H9 (cell line): ENCODE measurements around the gene ETV5. TPM values are rescaled to one million over a fixed set of nuclear protein-coding genes. Genes with fewer than 3 reads are reported as not detected.

Source experiments
- DNase-seq: peaks from one replicate; pipeline ENCODE4 v3.0.0-alpha.2; 2017
- H2AFZ ChIP-seq: one replicate; pipeline ENCODE4 v1.6.1; 2013; ENCODE audit warnings: mild to moderate bottlenecking, low read length, control low read depth, moderate library complexity
- H2AK5ac ChIP-seq: 2 replicates; pipeline ENCODE4 v1.6.1; 2013; ENCODE audit warnings: low read length, control low read depth, mixed read lengths; ENCODE audit not compliant: insufficient read length
- H2BK120ac ChIP-seq: one replicate; pipeline ENCODE4 v1.6.1; 2013; ENCODE audit warnings: low read depth, mild to moderate bottlenecking, low read length, control low read depth, inconsistent platforms; ENCODE audit not compliant: poor library complexity, severe bottlenecking
- H2BK12ac ChIP-seq: 2 replicates; pipeline ENCODE4 v1.6.1; 2013; ENCODE audit warnings: low read length, control low read depth, mixed read lengths, low read depth; ENCODE audit not compliant: insufficient read length
- H2BK15ac ChIP-seq: 2 replicates; pipeline ENCODE4 v1.6.1; 2013; ENCODE audit warnings: low read depth, low read length, control low read depth
- H2BK20ac ChIP-seq: one replicate; pipeline ENCODE4 v1.6.1; 2013; ENCODE audit warnings: low read depth, mild to moderate bottlenecking, low read length, control low read depth, inconsistent platforms; ENCODE audit not compliant: poor library complexity, severe bottlenecking
- H2BK5ac ChIP-seq: 2 replicates; pipeline ENCODE4 v1.6.1; 2013; ENCODE audit warnings: low read length, control low read depth, mixed read lengths; ENCODE audit not compliant: insufficient read length
- H3K14ac ChIP-seq: 2 replicates; pipeline ENCODE4 v1.6.1; 2013; ENCODE audit warnings: low read length, control low read depth; ENCODE audit not compliant: insufficient read depth
- H3K18ac ChIP-seq: 2 replicates; pipeline ENCODE4 v1.6.1; 2013; ENCODE audit warnings: low read depth, mild to moderate bottlenecking, mixed read lengths, low read length, control low read depth; ENCODE audit not compliant: insufficient read length
- H3K23ac ChIP-seq: 2 replicates; pipeline ENCODE4 v1.6.1; 2013; ENCODE audit warnings: low read length, control low read depth, mixed read lengths, low read depth; ENCODE audit not compliant: insufficient read length
- H3K23me2 ChIP-seq: 2 replicates; pipeline ENCODE4 v1.6.1; 2013; ENCODE audit warnings: low read depth, mild to moderate bottlenecking, mixed read lengths, low read length, control low read depth; ENCODE audit not compliant: insufficient read length, poor library complexity, severe bottlenecking
- H3K27ac ChIP-seq: 2 replicates; pipeline ENCODE4 v1.5.1; 2013; ENCODE audit warnings: low read length, control low read depth, mixed read lengths, low read depth; ENCODE audit not compliant: insufficient read length
- H3K27me3 ChIP-seq: 2 replicates; pipeline ENCODE4 v1.6.1; 2013; ENCODE audit warnings: low read length, control low read depth, inconsistent platforms; ENCODE audit not compliant: insufficient read depth
- H3K4ac ChIP-seq: 2 replicates; pipeline ENCODE4 v1.6.1; 2013; ENCODE audit warnings: low read depth, mild to moderate bottlenecking, control low read depth, inconsistent platforms, low read length, moderate library complexity
- H3K4me1 ChIP-seq: 2 replicates; pipeline ENCODE4 v1.6.1; 2013; ENCODE audit warnings: low read length, control low read depth, inconsistent platforms; ENCODE audit not compliant: insufficient read depth
- H3K4me2 ChIP-seq: 2 replicates; pipeline ENCODE4 v1.6.1; 2013; ENCODE audit warnings: low read length, control low read depth, mixed read lengths; ENCODE audit not compliant: insufficient read length, insufficient read depth
- H3K56ac ChIP-seq: 2 replicates; pipeline ENCODE4 v1.6.1; 2013; ENCODE audit warnings: low read depth, mild to moderate bottlenecking, mixed read lengths, low read length, control low read depth; ENCODE audit not compliant: insufficient read length
- H3K79me1 ChIP-seq: 2 replicates; pipeline ENCODE4 v1.6.1; 2013; ENCODE audit warnings: low read depth, mild to moderate bottlenecking, moderate library complexity, low read length, control low read depth, inconsistent platforms; ENCODE audit not compliant: insufficient read depth, poor library complexity, severe bottlenecking
- H3K79me2 ChIP-seq: 2 replicates; pipeline ENCODE4 v1.6.1; 2013; ENCODE audit warnings: low read length, control low read depth, inconsistent platforms; ENCODE audit not compliant: insufficient read depth
- H3K9ac ChIP-seq: 2 replicates; pipeline ENCODE4 v1.6.1; 2013; ENCODE audit warnings: low read length, control low read depth, mixed read lengths; ENCODE audit not compliant: insufficient read length; ENCODE audit errors: extremely low read depth
- H3K9me3 ChIP-seq: one replicate; pipeline ENCODE4 v1.6.1; 2013; ENCODE audit warnings: low read depth, low read length, inconsistent platforms; ENCODE audit not compliant: control insufficient read depth
- H3T11ph ChIP-seq: one replicate; pipeline ENCODE4 v1.6.1; 2013; ENCODE audit warnings: mild to moderate bottlenecking, low read length, control low read depth, inconsistent platforms
- H4K20me1 ChIP-seq: one replicate; pipeline ENCODE4 v1.6.1; 2013; ENCODE audit not compliant: control insufficient read depth, insufficient read length, insufficient read depth
- H4K5ac ChIP-seq: 2 replicates; pipeline ENCODE4 v1.6.1; 2013; ENCODE audit warnings: low read depth, mild to moderate bottlenecking, mixed read lengths, low read length, control low read depth; ENCODE audit not compliant: insufficient read length
- H4K8ac ChIP-seq: replicated peaks from 2 replicates; pipeline ENCODE4 v1.6.1; 2013; ENCODE audit warnings: low read length, control low read depth, mixed read lengths, low read depth; ENCODE audit not compliant: insufficient read length
- H4K91ac ChIP-seq: 2 replicates; pipeline ENCODE4 v1.6.1; 2013; ENCODE audit warnings: low read depth, mild to moderate bottlenecking, moderate library complexity, mixed read lengths, low read length, control low read depth; ENCODE audit not compliant: insufficient read length
- H3K27ac Mint-ChIP-seq, 3 experiments: 2 replicates in 2 of 3; 3 replicates in 1 of 3; pipeline ENCODE4 v1.8.0; 2020 to 2021; ENCODE audit warnings: mixed read lengths in 3 of 3, mild to moderate bottlenecking in 1 of 3, moderate library complexity in 1 of 3
- H3K27me3 Mint-ChIP-seq: 2 replicates; pipeline ENCODE4 v1.8.0; 2021; ENCODE audit warnings: low read depth, mild to moderate bottlenecking, moderate library complexity, mixed read lengths
- H3K36me3 Mint-ChIP-seq, 3 experiments: 2 replicates in 2 of 3; 3 replicates in 1 of 3; pipeline ENCODE4 v1.8.0; 2020 to 2021; ENCODE audit warnings: low read depth in 3 of 3, mixed read lengths in 3 of 3; ENCODE audit not compliant: insufficient read depth in 1 of 3
- H3K4me1 Mint-ChIP-seq, 2 experiments: 2 replicates each; pipeline ENCODE4 v1.8.0; 2020; ENCODE audit warnings: mixed read lengths in 2 of 2
- H3K4me3 Mint-ChIP-seq, 2 experiments: 2 replicates in 1 of 2; 3 replicates in 1 of 2; pipeline ENCODE4 v1.8.0; 2020 to 2021; ENCODE audit warnings: mild to moderate bottlenecking in 2 of 2, mixed read lengths in 2 of 2, moderate library complexity in 1 of 2
- H3K9me3 Mint-ChIP-seq, 2 experiments: 2 replicates in 1 of 2; 3 replicates in 1 of 2; pipeline ENCODE4 v1.8.0; 2020; ENCODE audit warnings: mild to moderate bottlenecking in 2 of 2, mixed read lengths in 2 of 2, moderate library complexity in 1 of 2
- CTCF ChIP-seq: fragments of 200-600 bp; sonication (generic); conservative IDR thresholded peaks from 3 replicates; pipeline ENCODE4 v1.8.0; 2021; ENCODE audit warnings: antibody characterized with exemption, mild to moderate bottlenecking
- WGBS: extraction: QIAGEN DNeasy Blood & Tissue Kit; methylation state at CpG from one replicate; pipeline ENCODE4 v1.1.7; 2013; ENCODE audit warnings: missing lambda C conversion rate, low lambda C conversion rate, mixed read lengths; ENCODE audit not compliant: insufficient read length; ENCODE audit errors: extremely low coverage; 5-methylcytosine and 5-hydroxymethylcytosine counted together
- total RNA-seq: library from RNA; stranded (reverse); gene quantifications from 2 replicates; pipeline ENCODE4 v1.2.1, GENCODE V29; 2021

Gene ETV5
- total RNA-seq, 1 experiment from 2014 or later, result 7.7 TPM

GRCh38 chr3:186110975-186111974 lies 2.4 kb upstream of the ETV5 start:
- Histone ChIP-seq H2BK5ac (no peak overlapping the region), H4K5ac (no peak overlapping the region), H2BK12ac (no peak overlapping the region), H3K27ac (no peak overlapping the region), H3K18ac (no peak overlapping the region), H3K79me1 (no peaks in the 10 kb centered on the region), H3T11ph (no peak overlapping the region), H4K91ac (no peak overlapping the region), H2BK120ac (no peak overlapping the region), H3K4me1 (no peaks in the 10 kb centered on the region; the same call in 1 of the 2 replicates), H2AFZ (no peak overlapping the region), H2AK5ac (no peak overlapping the region), H3K56ac (no peak overlapping the region), H3K23ac (no peak overlapping the region), H3K9ac (no peak overlapping the region), H3K9me3 (no peaks in the 10 kb centered on the region), H3K23me2 (peaks cover 13% of the 10 kb centered on the region), H3K79me2 (no peaks in the 10 kb centered on the region; the same call in 1 of the 2 replicates), H3K27me3 (peaks cover 38% of the 10 kb centered on the region), H3K4ac (no peak overlapping the region), H2BK15ac (no peak overlapping the region), H3K14ac (no peak overlapping the region), H4K8ac (no peak overlapping the region), H3K4me2 (peak overlapping the region; percentile 96), H4K20me1 (no peaks in the 10 kb centered on the region), H2BK20ac (no peak overlapping the region)
- Mint-ChIP-seq H3K36me3 (no peaks in the 10 kb centered on the region; a peak in 1 of 7 replicates), H3K27me3 (peaks cover 93% of the 10 kb centered on the region), H3K27ac (no peak overlapping the region), H3K9me3 (peaks cover 0 to 4% of the 10 kb centered on the region in 2 experiments; a peak in 3 of 5 replicates), H3K4me3 (peak overlapping the region in 1 of 2 experiments; percentile 91; a peak in 3 of 5 replicates), H3K4me1 (peaks cover 24 to 27% of the 10 kb centered on the region in 2 experiments)
- TF ChIP-seq CTCF, result no peak
- no peak for DNase-seq
- no CpG with 5 or more reads among the region's 12 CpGs for WGBS
